Kasumi-1 (cell line): ENCODE results near the gene POLN.
"Not testable (repeated sequence)": the region's sequence is repeated elsewhere in the genome, so short reads cannot be mapped to it uniquely, and the experiment has no call there.

Experiments
- DNase-seq, 2 experiments: peaks; one replicate each; lab custom pipeline; 2025; lab: John Stamatoyannopoulos, UW

POLN gene

GRCh38 chr4:2251073-2251794, 9.3 kb upstream of the POLN start:
- no peak for DNase-seq

- DNase-seq = no peak
Measured at GRCh38 chr4:2250357-2251072, 8.6 kb upstream of the POLN start.

DNA sequence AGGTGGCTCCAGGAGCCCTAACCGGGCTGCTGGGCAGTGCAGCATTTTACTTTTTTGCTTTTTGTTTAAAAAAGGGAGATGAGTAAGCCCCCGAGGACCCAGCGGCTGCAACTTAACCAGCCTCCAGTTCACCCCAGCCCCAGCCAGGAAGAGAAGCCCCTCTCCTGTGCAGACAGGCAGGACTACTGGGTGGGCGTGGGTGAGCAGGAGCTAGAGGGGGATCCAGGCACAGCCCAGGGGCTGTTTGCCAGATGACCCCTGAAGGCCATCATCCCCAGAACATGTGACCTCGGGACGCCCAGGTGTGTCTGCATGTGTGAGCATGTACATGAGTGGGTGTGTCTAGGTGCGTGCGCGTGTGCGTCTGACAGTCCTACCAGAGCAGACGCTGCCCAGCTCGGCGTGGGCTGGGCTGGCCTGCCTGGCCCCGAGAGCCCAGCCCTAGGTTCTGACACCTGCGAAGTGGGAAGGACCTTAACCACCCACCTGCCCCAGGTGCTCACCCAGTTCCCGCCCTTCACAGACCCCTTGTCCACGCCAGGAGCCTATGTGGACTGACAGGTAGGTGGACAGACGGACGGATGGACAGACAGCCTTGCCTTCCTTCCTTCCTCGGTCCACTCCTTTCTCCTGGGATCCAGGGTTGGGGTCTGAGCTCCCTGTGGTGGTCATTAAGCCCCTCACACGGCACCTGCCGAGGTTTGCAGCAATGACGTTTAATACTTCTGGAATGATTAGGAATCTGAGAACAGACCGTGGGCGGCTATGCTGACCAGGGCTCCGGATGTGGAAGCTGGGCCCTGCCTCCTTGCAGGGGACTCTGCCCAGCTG, 7.8 kb upstream of the POLN start:
- no peak for DNase-seq

GRCh38 chr4:2248821-2249261, 6.9 kb upstream of the POLN start:
- DNase-seq = no peak

DNA sequence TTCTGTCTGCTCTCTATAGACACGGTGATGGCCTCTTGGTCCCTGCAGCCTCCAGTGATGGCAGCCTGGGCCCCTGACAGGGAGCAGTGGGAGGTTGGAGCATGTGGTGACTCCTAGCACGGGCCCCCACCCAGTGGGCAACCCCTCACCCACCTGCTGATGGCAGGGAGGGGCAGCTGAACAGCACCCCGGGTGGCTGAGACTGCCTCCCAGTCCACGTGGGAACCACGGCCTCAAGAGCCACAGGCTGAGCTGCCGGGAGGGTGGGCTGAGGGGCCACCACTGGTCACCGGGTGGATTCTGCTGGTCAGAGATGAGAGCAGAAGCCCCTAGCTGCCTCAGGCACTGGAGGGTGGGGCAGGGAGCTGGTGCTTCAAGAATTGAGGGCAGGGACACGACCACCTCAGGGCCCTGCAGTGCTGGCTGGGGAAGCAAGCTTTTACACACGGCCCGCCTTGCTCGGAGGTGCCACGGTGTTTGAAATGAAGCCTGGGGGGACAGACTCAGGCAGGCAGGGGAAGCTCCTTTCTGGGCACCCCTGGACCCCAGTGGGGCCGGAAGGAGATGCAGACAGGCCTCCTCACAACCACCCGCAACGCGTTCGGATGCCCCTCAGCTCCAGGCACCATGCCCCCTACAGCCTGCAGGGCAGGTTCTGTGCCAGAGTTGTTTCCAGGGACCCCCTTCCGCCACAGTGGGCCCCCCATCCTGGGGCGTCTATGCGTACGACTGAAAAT, 6.3 kb upstream of the POLN start:
- no peak for DNase-seq

DNA sequence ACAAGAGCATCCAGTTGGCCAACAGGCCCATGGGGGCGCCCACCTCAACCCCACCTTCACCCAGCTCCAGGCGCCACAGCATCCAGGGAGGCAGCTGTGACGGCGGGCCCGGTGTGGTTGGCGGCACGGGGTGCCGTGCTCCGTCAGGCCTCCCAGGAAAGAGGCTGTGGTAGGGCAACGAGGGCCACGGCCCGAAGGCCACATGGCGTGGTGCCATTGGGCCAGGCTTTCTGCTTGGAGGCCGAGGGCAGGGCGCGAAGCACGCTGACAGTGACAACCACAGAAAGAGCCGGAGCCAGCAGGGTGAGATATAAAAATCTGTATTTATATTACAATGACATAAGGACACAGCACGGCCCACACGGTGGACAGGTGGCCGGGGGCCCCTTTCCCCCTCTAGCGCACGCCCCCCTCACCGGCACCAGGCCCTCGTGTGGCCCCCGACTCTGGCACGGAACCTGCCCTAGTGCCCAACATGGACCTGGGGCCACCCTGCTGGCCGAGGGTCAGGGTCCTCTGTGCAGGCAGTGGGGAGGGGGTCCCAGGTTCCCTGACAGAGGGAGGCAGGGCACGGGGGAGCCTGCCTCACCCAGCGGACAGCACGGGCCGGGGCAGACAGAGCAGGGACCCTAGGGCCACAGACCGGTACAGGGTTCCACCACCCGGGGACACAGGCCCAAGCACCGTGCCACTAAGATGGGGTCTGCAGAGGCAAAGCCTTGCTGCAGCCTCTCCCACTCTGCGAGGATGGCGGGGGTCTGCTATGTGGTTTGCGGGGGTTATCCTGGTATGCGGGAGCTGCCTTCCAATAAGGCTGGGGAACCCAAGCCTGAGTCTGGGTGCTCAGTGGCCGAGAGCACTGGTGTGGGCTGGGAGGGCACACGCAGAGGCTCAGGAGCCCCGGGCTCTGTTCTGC, 5.5 kb upstream of the POLN start:
- no peak for DNase-seq

- DNase-seq = no peak
Measured at GRCh38 chr4:2246384-2247127, 4.6 kb upstream of the POLN start.

DNA sequence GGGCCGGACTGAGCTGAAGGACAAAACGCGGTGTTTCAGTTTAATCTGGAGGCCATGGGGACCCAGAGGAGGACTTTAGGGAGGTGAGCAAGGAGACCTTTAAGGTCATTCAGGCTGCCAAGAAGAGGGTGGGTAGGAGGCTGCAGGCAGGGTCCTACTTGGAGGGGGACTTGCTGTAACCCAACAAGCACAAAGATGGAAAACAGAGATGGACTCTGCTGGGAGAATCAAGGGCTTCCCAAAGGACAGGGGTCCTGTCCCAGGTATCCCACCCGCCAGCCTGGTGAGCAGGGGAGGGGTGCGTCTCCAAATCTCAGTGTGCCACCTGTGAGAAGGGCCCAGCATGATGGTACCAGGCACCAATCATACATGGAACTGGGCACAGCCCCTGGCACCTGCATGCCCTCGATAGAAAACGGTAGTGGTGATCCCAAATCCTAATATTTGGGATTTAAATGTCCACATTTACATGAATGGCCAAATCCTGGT, 3.9 kb upstream of the POLN start:
- DNase-seq = no peak

DNA sequence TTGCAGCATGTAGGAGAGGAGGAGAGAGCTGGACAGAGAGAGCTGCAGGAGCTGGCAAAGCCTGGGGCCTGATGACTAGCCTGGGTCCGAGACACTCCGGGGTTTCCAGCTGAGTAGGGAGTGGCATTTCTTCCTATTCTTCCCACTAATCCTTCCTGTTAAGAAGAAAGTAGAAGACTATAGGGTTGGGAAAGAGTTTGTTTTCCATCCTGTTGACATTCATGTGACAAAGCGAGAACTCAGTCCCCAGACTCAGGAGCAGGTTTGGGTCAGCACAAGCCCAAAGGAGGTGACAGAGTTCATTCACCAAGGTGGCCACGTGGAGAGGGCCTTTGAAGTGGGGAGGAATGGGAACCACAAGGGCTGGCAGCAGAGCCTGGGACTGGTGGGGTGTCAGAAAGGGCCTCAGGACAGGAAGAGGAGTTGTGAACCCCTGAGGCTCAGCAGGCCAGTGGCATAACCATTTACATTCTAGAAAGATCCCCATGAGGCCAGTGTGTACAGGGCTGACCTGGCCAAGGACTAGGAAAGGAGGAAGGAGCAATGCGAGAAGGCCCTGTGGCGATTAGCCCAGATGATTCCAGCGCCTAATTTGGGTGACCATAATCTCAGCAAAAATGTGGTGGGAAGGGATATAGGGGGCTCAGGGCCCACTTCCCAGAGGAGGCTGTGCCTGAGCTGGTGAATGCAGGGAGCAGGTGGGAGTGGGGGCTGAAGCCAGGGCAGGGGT, 3.3 kb upstream of the POLN start:
- DNase-seq = no peak

- peak; percentile 53 to 63 for DNase-seq
Measured at GRCh38 chr4:2243681-2244380, 1.9 kb upstream of the POLN start.

DNA sequence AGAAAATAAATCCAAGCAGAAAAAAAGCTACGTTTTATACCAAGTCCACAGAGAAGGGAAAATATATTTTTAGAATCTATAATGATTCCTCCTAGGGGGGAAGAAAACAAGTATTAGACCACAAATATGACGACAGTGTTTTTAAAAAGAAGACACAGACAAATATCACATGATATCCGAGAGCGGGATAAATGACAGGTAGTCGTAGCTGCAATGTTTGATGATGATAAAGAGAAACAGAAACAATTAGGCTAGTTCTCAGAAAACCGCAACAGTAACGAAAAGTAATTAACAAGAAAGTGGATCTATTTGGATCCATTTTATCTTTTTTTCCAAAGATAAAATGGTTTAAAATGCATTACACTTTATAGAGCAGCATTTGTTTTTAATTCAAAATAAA, 918 bp downstream of the POLN start:
- no peak for DNase-seq

DNA sequence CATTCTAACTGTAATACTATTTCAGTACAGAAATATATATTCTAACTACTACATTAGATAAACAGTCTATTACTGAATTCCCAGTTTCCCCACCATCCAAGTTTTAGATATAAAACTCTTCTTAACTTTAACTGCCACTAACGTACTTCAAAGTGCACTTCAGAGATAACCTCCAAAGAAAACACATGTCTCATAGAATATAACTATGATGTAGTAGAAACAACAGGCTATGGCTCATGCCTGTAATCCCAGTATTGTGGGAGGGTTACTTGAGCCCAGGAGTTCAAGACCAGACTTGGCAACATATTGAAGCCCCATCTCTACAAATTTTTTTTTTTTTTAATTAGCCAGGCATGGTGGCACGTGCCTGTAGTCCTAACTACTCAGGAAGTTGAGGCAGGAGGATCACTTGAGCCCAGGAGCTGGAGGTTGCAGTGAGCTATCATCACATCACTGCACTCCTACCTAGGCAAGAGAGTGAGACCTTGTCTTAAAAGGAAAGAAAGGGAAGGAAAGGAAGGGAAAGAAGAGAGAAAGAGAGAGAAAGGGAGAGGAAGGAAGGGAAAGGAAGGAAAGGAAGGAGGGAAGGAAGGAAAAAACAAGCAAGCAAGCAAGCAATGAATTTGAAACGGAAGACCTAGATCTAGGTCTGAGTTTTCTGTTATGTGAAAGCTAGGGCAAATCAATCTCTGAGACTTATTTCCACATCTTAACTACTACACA, 4.8 kb downstream of the POLN start:
- DNase-seq = no peak

DNA sequence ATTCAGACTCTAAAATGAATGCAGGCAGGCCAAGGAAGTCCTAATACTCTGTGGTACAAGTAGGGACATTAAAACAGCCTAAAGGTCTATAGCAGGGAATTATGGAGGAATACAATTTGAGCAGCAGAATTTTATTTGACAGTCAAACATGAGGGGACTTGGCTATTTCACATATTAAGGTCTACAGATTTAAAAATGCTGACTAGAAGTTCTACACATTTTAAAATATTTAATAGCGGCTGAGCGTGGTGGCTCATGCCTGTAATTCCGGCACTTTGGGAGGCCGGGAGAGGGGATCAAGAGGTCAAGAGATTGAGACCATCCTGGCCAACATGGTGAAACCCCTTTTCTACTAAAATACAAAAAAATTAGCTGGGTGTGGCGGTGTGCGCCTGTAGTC, 10.8 kb downstream of the POLN start:
- no peak for DNase-seq

- no peak for DNase-seq
Measured at GRCh38 chr4:2226261-2226660, 15.7 kb downstream of the POLN start.

DNA sequence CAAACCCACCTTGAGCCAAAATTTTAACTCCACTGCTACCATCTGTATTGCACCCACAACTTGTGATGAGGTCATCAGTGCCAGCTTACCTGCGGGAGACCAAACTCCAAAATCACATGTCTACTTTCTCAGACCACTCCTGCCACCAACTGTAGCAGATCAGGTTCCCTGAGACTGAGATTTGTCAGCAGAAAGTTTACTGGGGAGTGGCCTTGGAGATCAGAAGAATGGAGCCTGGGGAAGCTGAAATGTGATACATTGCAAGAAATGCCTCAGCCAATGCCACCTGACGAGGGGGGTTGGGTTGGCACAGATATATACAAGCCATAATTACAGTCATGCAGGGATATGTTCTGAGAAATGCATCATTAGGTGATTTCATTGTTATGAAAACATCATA, 19.1 kb downstream of the POLN start:
- DNase-seq = no peak

- not testable (repeated sequence) for DNase-seq
Measured at GRCh38 chr4:2221378-2221777, 20.5 kb downstream of the POLN start.

- peak; percentile 75 to 84 for DNase-seq
Measured at GRCh38 chr4:2220016-2220630, 21.8 kb downstream of the POLN start.
